Measurements from ENCODE around the gene SHISAL1. TPM values are rescaled to one million over a fixed set of nuclear protein-coding genes. Genes with fewer than 3 reads are reported as not detected.

SHISAL1 gene
- total RNA-seq, 1 experiment from 2014 or later: 2.9 TPM

GRCh38 chr22:44347549-44347948, 34.8 kb upstream of the SHISAL1 start:
- Histone ChIP-seq H2AK5ac (ENCODE audit: insufficient read length, low read length) (no peak overlapping the region), H3K4me1 (ENCODE audit: insufficient read depth, low read length) (peaks cover 4% of the 10 kb centered on the region; the same call in 1 of the 2 replicates), H2BK12ac (ENCODE audit: insufficient read length, low read depth, low read length) (no peak overlapping the region), H3K23ac (ENCODE audit: insufficient read length, low read depth, low read length) (no peak overlapping the region), H4K5ac (ENCODE audit: insufficient read length, low read depth, low read length) (no peak overlapping the region), H3K9me3 (ENCODE audit: control insufficient read depth, low read depth, low read length) (no peaks in the 10 kb centered on the region), H2BK20ac (ENCODE audit: low read depth, low read length, poor library complexity, severe bottlenecking) (no peak overlapping the region), H4K20me1 (ENCODE audit: control insufficient read depth, insufficient read depth, insufficient read length) (no peaks in the 10 kb centered on the region), H2BK120ac (ENCODE audit: low read depth, low read length, poor library complexity, severe bottlenecking) (no peak overlapping the region), H3K9ac (ENCODE audit: extremely low read depth, insufficient read length, low read length) (no peak overlapping the region), H3K56ac (ENCODE audit: insufficient read length, low read depth, low read length) (no peak overlapping the region), H3K27me3 (ENCODE audit: insufficient read depth, low read length) (no peaks in the 10 kb centered on the region; the same call in 1 of the 2 replicates), H3T11ph (ENCODE audit: low read length) (no peak overlapping the region), H4K8ac (replicated peaks; ENCODE audit: insufficient read length, low read depth, low read length) (no peak overlapping the region), H3K23me2 (ENCODE audit: insufficient read length, low read depth, low read length, poor library complexity, severe bottlenecking) (peaks cover 2% of the 10 kb centered on the region), H3K14ac (ENCODE audit: insufficient read depth, low read length) (no peak overlapping the region), H4K91ac (ENCODE audit: insufficient read length, low read depth, low read length) (no peak overlapping the region), H2BK5ac (ENCODE audit: insufficient read length, low read length) (no peak overlapping the region), H3K4ac (ENCODE audit: low read depth, low read length) (no peak overlapping the region), H3K18ac (ENCODE audit: insufficient read length, low read depth, low read length) (no peak overlapping the region), H3K79me2 (ENCODE audit: insufficient read depth, low read length) (no peaks in the 10 kb centered on the region), H2AFZ (ENCODE audit: low read length) (no peak overlapping the region), H2BK15ac (ENCODE audit: low read depth, low read length) (no peak overlapping the region), H3K27ac (ENCODE audit: insufficient read length, low read depth, low read length) (no peak overlapping the region), H3K4me2 (ENCODE audit: insufficient read depth, insufficient read length, low read length) (no peak overlapping the region), H3K79me1 (ENCODE audit: insufficient read depth, low read depth, low read length, poor library complexity, severe bottlenecking) (no peaks in the 10 kb centered on the region)
- DNase-seq: no peak
- H3K27me3 Mint-ChIP-seq (ENCODE audit: low read depth): peaks cover 13% of the 10 kb centered on the region
- no peaks in the 10 kb centered on the region; a peak in 1 of 5 replicates for H3K9me3 Mint-ChIP-seq
- H3K27ac Mint-ChIP-seq: no peak overlapping the region
- H3K4me3 Mint-ChIP-seq: no peak overlapping the region
- TF ChIP-seq CTCF (conservative IDR thresholded peaks at IDR 0.05): no peak
- H3K36me3 Mint-ChIP-seq (ENCODE audit: insufficient read depth in 1 of 3, low read depth in 3 of 3): no peaks in the 10 kb centered on the region
- H3K4me1 Mint-ChIP-seq: peaks cover 16 to 34% of the 10 kb centered on the region in 2 experiments
- no CpG with 5 or more reads among the region's 6 CpGs for WGBS (ENCODE audit: extremely low coverage, insufficient read length, low lambda C conversion rate)
